GM18505 (cell line): ENCODE measurements around the gene TRPM2.

Experiments
- ATAC-seq: cut with Tn5 transposase; IDR thresholded peaks from one replicate; pipeline ENCODE4 v1.9.1; 2021; ENCODE audit not compliant: unreplicated experiment
- POLR2A ChIP-seq: IDR thresholded peaks from 4 replicates; pipeline ENCODE4 v1.6.1; 2011; ENCODE audit warnings: borderline replicate concordance; ENCODE audit not compliant: insufficient read depth, insufficient read length; ENCODE audit errors: extremely low read depth

The TRPM2 gene

DNA sequence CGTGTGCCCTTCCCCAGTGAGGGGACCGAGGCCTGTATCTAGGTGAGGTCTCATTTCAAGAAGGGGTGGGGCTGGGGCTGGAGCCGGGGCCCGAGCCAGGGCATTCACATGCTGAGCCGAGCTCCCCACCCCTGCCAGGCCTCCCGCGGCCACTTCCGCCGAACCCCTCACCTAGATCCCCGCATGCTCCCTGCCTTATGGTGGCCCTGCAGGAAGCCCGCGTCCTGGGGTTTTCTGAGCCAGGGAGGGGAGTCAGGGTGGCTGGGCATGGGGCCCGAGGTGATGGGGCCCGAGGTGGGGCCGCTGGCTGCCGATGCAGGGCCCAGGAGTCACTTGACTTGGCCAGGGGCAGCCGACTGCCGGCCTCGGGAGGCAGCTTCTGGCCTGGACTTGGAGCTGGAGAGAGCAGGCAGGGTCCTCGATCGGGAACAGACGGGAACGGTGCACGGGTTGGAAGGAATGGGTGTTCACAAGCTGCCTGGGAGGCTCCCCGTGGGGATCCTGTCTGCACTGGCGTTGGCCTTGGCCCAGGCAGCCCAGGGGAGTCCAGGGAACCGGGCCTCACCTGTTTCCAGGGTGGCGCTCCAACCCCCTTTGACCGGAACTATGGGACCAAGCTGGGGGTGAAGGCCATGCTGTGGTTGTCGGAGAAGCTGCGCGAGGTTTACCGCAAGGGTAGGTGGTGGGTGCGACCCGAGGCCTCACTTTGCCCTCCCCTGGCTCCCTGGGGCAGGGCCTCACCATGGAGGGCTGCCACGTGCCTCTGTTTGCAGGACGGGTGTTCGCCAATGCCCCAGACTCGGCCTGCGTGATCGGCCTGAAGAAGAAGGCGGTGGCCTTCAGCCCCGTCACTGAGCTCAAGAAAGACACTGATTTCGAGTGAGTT is 27.8 kb upstream of the TRPM2 start:
- no peak for TF ChIP-seq POLR2A

DNA sequence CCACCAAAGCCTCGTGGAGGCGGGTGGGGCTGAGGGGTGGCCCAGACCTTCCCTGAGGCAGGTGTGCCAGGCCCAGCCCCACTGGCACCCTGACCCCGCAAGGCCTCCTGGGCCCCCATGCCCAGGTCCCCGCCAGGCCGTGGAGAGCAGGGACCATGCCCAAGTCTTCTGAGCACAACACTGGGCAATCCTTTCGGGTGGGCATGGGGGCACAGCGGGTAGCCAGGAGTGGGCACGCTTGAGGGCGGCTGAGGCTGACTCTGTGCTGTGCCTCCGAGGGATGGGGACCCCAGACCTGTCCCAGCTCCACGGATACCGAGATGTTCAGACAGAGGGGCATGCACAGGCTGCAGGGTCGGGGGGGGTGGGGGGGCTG is 27.2 kb upstream of the TRPM2 start:
- no peak for ATAC-seq
- no peak for TF ChIP-seq POLR2A

More for the DNA sequence above, 27.8 kb upstream of the TRPM2 start:
- no peak for ATAC-seq

DNA sequence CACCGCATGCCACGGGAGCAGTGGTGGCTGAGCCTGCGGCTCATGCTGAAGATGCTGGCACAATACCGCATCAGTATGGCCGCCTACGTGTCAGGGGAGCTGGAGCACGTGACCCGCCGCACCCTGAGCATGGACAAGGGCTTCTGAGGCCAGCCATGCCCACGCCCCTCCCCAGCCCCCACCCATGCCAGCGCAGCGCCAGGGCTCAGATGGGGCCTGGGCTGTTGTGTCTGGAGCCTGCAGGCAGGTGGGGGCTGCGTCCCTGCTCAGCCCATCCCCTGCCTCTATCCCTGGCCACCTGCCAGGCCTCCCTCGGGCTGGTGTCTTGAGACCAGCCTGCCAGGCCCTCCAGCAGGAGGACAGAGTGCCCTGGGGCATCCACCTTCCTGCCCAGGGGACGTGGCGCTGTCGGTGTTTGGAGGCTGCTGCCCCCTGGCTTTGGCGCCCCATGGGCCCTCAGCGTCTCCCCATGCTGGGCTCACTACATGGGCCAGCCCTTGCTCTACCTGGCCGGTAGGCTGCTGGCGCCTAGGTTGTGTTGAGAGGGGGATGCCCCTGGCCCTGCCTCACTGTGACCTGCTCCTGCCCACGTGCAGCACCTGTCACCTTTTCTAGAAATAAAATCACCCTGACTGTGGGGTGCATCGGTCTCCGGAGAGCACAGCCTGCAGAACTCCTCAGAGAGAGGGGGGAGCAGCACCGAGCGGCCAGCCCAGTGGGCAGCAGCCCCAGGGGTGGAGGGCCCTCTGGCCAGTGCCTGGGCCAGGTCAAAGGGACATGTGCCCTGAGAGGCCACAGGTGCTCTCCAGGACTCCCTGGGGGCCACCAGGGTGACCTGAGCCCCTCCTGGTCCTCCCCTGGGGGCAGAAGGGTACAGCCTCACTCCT is 26.5 kb upstream of the TRPM2 start:
- ATAC-seq: no peak
- TF ChIP-seq POLR2A: no peak

DNA sequence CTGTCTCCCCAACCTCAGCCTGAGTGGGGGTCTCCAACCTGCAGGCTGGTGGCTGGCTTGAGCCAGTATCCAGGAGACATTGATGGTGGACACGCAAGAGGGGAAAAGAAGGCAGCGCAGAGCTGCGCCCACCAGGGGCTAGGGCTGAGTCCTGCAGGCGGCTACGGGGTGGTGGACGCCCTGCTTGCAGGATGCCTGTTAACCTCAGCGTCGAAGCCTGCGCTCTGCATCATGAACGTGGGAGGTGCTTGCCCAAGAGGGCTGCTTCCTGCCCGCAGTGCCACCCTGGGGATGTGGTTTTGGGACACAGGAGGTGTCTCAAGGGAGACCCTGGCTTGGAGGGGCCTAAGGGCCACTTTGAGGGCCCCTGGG is 25.8 kb upstream of the TRPM2 start:
- no peak for ATAC-seq
- no peak for TF ChIP-seq POLR2A

DNA sequence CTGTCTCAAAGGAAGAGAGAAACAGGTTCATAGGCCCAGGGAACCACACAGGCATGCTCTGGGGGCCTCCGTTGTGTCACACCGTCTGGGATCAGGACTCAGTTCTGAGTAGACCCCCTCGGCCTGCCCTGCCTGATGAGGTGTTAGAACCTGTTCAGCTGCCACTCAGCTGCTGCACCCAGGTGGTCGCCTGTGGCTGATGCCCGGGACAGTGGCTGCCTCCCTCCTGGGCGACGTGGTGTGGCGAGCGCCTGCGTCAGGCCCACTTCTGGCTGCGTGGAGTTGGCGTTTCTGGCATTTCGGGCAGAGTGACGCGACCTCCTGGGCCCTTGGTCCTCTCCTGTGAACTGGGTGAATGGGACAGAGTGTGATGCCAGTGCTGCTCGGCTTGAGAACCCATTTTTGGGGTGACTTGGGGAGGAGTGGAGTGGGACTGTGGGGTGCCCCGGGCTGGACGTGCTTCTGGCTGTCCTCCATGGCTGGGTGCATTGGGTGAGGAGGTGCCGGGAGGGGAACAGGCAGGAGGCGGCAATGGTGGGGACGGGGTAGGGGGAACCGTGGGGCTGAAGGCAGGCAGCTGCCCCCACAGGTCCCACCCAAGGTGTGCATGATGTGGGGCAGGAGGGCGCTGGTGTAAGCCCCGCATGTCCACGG is 25.1 kb upstream of the TRPM2 start:
- peak; percentile 17 for TF ChIP-seq POLR2A
- ATAC-seq: no peak

DNA sequence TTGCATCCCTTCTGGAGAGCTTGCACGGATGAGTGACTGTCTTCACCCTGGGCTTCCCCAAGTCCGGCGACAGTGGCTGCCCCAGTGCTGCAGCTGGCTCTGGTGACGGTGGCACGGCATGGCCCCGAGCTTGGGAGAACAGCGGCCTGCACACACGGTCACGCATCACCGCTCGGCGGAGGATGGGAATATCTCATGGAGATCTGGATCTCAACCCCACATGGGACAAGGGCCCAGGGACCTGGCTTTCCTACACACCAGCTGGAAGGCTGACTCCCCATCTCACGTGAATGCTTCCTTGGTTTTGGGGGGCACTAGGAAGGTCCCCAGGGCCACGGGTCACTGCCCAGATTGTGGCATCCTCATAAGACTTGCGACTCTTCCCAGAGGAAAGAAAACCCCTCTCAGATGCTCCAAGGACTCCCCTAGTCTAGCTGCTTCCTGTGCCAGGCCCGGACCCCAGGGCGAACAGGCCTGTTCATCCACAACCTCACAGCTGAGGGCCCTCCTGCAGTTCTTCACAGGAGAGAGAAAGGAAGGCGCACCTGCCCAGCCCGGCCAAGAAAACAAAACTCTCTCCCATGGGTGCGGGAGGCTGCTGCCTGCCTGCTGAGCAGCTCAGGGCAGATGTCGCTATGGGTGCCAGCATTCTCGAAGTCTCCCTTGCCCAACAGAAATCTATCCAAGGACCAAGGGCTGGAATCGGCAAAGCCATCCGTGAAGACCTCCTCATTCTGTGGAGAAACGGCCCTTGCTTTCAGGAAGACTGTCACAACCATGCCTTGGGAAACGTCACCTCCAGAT is 24.1 kb upstream of the TRPM2 start:
- ATAC-seq: no peak
- no peak for TF ChIP-seq POLR2A

DNA sequence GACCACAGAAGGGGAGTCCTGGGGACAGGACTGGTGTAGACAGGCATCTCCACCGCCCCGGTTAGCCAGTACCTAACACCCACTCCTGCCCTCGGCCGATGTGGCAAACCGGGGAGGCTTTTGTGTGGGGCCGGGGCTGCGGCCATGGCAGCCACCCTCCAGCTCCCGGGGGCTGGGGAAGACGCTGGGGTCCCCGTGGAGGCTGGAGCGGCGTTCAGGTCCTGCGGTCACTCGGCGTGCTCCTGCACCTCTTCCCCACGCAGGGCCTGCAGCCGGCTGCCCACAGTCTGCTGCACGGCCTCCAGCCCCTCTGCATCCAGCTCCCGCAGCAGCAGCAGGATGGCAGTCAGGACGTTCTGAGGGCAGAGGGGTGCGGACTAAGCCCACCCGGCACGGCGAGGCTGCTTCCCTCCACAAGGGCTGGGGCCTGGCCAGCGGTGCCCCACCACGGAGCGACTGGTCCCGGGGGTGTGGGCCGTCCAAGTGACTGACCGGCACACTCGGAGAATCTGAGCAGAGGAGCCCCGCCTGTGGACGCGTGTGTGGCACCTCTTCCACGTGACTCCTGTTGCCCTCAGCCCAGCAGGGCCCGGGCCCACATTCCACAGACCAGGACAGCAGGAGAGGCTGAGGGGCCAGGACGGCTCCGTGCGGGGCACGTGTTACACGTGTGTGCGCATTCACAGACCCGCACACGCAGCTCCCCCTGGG is 23.3 kb upstream of the TRPM2 start:
- no peak for ATAC-seq

DNA sequence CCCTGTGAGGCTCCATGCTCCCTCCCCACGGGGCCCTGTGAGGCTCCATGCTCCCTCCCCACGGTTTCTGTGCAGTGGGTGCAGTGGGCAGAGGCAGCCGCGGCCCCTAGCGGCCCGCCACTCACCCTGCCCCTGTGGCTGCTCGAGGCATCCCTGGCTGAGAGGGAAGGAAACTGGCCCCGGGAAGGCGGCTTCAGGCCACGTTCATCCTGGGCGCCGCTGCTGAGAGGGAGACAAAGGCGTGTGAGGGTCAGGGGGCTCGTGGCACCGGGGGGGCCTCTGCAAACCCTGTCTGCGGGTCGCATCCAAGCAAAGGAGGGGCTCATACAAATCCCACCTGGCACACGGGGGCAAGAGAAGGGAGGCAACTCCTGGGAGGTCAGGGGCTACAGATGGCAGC is 22.7 kb upstream of the TRPM2 start:
- ATAC-seq: no peak
- TF ChIP-seq POLR2A: no peak

More for the DNA sequence above, 23.3 kb upstream of the TRPM2 start:
- no peak for TF ChIP-seq POLR2A

DNA sequence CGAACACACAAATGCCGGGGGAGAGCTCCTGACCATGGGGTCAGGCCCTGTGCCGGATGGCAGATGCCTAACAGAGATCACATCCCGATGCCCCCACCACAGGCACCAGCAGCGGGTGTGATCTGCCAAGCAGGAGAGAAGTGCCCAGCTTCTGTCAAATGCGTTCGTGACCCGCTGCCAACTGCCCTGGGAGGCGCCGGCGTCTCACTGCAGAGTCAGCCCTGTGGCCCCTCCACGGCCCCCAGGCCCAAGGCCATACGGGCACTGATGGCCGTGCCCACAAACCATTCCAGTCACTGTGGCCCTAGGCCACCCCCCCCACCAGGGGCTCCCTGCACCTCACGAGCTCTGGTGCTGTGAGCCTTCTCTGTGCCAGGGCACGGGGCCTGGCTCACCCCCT is 22.2 kb upstream of the TRPM2 start:
- ATAC-seq: no peak
- peak; percentile 17 for TF ChIP-seq POLR2A

DNA sequence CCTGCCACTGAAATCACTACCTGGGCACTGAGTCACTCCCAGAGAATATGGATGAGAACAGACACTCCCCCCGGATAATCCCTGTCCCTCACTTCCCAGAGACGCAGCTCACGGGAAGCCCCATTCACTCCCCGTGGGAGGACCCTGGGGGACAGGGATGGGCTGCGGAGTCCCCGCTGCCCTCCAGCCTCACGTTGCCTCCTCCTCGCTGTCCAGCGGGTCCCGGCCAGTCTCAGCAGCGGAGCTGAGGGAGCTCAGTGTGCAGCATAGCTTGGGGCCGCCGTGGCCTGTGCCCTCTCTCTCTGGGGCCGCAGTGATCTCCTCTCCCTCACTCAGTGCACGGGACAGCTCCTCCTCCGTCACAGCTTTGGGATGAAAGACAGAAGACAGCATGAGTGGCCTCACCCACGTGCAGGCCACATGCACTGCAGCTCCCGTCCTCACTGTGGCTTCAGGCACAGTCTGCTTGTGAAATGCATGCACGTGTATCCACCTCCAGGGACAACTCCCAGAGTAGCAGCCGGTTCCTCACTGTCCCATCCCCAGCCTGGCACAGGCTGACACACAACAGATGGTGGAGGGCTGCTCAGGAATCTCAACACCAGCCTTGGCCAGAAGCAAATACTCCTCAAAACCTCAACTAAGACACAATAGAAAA is 21.6 kb upstream of the TRPM2 start:
- no peak for ATAC-seq
- peak; percentile 6 for TF ChIP-seq POLR2A

DNA sequence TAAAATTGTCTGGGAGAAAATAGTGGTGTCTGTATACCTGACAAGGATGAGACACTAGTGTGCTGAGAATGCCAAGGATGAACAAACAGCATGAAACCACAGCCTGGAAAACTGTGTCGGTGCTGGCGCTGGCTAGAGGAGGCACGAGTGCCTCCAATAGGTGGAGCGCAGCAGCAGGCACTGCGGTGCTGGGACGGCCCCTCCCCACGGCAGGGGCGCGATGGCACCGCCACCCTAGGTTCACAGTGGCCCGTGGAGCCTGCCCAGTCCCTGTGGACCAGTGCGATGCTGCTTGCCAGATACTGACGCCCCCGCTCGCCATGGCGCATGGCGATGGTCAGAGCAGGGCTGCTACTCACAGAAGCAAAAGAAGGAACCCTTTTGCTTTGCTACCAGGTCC is 21.0 kb upstream of the TRPM2 start:
- TF ChIP-seq POLR2A: no peak

DNA sequence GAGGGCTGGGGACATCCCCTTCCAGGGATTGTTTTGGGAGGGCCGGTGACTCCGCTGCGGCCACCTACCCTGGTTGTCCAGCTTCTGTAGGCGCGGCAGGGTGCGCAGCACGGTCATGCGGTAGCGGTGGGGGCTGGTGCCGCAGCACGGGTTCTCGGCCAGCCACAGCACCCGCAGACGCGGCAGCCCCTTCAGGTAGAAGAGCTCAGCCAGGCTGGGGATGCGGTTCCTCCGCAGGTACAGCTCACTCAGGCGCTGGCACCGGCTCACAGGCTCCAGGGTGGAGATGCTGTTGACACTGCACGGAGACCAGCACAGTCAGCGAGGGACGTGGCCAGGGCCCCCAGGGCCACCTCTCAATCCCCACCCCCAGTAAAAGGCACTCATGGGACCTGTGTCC is 20.5 kb upstream of the TRPM2 start:
- TF ChIP-seq POLR2A: no peak
- ATAC-seq: no peak

More for the DNA sequence above, 21.0 kb upstream of the TRPM2 start:
- no peak for ATAC-seq
